NCI-H748 treated with DMSO at 0.1 percent for 48 hours (cell line): Measurements from ENCODE around the gene EN1.

Experiments used
- DNase-seq: peaks from one replicate; lab custom pipeline; 2025; lab: John Stamatoyannopoulos, UW

The EN1 gene

DNA sequence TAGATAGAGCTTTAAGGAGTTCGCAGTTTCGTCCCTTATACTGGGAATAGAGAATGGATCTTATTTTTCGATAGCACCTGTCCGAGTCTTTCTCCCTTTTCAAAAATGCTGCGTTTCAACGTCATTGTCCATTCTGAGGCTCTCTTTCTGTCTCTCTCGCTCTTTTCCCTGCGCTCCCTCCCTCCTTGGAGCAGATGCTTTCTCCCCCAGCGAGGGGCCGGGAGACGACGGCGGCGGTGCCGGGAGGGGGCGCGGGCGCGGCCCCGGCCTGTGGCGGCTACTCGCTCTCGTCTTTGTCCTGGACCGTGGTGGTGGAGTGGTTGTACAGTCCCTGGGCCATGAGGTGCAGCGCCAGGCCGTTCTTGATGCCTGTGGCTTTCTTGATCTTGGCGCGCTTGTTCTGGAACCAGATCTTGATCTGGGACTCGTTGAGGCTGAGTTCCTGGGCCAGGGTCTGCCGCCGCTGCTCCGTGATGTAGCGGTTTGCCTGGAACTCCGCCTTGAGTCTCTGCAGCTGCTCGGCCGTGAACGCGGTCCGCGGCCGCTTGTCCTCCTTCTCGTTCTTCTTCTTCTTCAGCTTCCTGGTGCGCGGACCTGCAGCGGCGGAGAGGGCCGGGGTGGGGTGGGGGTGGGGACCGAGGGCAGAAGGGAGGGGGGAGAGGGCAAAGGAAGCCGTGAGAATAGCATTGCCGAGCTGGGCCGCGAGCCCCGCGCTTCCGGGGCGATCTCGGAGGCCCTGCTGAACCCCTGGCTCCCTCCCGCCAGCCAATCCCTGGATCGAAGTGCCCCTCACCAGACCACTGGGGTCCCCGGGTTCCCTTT lies 4.6 kb downstream of the EN1 start:
- DNase-seq = no peak

DNA sequence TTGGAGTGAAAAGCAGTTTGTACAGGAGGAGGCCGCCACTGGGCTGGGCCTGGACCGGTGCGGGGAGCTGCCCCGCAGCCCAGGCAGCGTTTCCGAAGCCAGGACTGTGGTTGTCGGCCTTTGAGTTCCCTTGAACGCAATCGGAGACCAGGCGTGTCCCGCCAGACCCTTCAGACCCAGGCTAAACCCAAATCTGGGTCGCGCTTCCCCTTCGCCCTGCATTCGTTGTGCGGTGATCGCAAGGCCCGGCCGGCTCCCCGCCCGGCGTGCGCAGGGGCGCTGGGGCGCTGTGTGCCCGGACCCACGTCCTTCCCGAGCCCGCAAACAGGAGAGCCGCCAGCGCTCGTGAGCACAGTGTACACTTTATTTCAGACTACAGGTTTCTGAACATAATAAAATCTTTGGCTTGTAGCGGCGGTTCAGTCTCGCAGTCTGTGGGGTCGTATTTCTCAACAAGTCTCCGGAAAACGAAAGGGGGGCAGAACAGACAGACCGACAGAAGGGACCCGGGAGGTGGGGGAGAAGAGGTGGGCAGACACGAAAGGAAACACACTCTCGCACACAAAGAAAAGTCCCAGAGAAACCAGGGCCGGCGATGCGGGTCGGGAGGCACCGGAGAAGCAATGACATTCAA lies 5.5 kb downstream of the EN1 start:
- DNase-seq = no peak

DNA sequence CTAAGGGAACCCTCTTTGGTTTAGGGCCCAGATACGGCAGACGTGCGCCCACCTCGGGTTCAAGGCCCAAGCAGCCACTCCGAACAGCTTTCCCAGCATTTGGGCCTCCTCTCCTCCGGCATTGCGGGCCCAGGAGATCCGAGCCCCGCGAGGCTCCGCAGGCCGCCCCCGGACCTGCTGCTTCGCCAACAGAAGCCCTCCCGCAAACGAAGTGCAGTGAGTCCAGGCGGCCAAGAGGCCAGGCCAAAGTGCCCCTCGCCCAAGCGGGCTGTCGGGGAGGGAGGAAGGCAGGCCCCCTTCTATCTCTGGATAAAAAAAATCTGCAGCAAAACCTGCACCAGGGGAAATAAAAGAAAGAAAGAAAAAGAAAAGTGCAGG lies 6.0 kb downstream of the EN1 start:
- DNase-seq = no peak

DNA sequence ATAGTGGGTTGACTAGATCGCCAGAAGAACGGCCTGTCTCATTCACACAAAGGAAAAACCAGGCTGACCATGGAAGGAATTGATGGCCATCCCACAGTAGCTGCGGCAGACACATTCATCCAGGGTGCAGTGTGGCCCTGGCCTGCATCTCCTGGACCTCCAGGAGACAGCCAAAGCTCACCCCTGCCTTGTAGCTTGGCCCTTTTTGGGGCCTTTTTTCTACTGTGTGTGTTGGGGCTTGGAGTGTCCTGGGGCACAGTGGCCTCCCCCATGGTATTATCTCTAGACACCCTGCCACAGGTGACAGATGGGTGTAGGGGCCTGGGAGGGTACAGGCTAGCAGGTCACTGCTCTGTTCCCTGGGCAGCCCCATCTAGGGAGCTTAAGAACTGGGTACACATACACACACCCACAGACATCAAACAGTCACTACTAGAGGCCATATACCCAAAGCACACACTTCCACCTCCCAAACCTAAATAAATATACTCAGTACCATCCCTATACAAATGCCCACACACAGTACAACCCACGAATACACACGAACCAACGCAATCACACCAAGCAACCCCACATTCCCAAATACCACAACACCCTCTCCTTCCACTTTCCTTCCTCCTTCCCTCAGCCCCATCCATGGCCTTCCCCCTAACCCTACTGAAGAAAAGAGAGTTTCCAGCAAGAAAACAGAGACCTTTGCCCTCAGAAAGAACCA lies 8.6 kb downstream of the EN1 start:
- DNase-seq = no peak

DNA sequence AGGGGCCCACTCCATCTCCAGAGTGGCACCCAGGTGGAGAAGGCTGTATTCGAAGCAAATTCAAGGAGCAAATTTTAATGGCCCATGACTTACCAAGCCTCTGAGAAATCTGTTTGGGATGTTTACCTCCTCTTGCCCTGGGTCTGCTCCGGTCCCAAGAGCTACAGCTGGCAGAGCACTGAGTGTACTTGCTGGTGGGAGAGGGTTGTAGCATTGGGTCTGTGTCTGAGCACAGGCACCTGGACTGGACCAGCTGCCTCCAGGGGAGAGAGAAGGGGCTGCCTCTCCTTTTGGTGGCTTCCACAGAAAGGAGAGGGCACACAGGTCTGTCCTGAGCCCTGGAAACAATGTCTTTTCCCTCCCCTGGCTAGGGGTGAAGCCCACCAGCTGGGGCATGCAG lies 9.8 kb downstream of the EN1 start:
- DNase-seq = no peak

DNA sequence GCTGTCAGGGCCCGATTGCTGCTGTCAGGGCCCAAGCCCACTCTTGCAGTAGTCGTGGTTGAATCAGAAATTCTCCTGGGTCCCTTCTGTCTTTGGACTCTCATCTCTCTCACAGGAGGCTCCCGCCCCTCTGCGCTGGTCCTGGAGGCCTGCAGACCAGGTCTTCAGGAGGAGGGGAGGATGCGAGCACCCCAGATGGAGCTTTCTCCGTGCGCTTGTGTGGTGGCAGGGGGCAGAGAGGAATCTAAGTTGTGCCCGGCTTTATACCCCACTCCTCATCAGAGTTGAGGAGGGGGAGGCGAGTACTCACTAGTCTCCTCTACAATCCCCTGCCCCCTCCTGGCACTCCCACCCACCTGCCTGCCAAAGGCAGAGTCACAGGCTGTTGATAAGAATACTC lies 10.4 kb downstream of the EN1 start:
- DNase-seq = no peak

DNA sequence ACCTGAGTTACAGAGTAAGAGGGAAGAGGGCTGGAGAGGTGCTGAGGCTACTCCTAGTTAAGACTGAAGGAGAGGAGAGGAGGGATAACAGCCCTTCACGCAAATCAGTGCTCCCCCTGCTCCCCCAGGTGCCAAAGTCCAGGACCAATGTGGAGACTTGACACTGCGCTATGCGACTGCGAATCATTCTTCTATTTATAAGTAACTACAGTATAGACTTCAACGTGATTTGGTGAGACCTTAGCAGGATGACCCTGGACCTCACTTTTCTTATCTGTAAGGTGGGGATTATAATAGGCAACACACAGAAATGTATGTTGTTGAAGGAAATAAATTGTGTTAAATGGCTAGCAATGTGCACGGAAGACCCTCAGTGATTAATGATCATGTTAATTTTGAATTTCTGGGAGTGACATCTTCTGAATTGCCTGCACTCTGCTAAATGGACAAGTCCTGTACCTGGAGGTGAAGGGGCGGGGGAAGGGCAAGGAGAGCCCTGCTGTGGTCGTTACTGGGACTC lies 11.0 kb downstream of the EN1 start:
- DNase-seq = no peak

DNA sequence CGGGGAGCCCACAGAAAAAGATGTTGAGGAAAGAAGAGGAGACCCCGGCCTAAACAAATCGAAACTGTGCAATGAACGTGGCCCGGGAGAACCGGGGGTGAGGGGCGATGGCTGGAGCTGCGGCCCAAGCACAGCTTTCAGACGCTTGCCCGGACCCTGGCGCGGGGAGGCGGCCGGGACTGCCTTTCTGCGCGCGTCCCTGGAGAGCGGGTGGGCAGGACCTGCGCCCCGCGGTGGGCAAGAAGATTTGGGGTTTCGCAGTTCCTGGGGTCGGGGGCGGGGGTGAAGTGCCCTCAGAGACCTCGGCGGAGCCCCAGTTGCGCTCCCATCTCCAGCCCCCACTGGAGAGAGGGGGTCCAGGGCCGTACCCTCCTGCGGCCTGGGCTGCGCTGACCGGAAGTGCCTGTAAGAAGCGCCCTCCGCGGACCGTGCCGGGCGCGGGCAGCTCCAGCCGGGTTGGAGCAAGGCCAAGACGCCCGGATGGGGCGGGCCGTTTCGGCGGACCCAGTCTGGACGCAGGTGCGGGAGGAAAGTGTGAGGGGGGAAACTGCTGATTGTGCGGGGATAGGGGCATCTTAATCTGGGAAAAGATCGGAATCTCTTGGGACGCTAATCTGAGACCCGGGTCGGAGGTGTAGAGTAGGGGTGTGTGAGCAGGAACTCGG lies 11.6 kb downstream of the EN1 start:
- no peak for DNase-seq

DNA sequence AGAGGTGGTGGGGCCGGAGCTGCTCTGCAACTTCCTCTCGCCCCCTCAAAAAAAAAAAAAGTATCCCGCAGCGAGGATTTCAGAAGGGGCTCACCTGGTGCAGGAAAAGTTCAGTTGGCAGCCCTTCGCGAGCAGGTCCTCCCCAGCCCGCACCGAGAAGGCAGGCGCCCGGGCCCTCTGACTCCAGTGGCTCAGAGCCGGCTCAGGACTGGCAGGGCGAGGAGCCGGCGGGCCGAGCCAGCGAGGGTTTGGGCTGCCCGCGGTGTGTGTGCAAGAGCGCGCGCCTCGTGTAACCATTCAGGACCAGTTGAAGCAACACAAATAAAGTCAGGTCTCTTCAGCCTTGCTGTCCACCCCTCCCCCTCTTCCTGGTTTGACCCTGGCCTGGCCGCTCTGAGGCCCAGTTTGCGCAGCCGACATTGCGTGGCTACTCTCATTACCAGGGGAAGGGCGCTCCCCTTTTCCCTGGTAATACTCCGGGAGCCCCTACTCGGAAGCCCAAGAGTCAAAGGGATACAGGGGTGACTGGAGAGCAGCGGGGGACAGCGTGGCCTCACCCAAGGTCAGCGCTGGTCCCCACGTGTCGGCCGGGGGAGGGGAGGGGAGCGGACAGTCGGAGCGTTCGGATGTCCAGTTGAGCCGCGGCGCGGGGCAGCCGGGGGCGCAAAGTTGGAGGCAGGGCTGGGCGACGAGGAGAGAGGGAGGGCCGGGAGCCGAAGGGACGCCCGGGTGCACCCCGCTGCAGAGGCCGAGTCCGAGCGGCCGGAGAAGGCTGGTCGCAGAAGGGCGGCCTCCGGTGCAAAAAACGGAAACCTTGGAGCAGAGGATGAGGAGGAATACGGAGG lies 12.3 kb downstream of the EN1 start:
- no peak for DNase-seq

DNA sequence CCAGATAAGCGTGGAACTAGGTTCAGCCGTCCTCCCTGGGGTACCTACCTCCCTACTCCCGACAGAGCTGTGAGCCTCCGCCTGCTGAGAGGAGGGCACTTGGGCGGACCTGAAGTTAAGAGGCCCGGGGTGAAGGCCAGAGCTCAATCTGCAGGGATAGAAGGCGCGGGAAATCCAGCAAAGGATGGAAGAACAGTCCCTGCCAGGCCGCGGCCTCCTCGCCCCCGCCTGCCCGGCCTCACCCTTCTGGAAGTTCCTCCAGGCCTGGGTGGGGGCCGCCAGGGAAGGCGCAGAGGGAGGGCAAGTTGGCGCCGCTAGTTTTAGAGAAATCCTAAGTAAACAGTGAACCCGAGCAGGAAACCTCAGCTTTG lies 13.0 kb downstream of the EN1 start:
- DNase-seq = no peak

DNA sequence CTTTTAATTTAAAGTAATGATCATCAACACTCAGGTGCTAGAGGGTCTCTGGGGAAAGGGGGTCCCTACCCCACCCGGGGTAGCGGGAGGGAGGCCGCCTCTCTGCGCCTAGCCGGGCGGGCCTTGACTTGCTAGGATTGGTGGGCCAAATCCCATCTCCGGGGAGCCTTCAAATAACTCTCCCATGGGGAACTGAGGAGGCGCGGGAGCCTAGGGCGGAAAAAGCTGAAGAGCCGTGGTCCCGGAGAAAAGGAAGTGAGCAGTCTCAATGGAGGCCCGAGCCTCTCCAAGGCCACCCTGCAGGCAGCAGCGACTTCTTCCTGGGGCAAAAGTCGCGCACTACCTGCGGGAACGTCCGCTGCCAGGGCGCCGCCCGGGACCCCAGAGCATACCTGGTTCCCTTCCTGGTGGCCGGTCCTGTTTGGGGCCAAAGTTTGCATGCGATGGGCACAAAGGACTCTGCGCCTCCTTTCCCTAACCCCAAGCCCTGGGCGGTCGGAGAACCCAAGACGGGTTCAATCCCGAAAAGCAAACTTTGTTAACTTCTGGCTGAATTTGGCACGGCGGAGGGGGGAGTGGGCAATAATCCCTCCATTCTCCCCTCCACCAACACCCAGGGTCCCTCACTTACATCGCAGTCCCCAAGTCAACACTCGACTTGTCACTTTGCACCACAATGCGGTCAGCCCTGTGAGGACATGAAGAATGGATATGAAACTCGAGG lies 13.6 kb downstream of the EN1 start:
- no peak for DNase-seq

DNA sequence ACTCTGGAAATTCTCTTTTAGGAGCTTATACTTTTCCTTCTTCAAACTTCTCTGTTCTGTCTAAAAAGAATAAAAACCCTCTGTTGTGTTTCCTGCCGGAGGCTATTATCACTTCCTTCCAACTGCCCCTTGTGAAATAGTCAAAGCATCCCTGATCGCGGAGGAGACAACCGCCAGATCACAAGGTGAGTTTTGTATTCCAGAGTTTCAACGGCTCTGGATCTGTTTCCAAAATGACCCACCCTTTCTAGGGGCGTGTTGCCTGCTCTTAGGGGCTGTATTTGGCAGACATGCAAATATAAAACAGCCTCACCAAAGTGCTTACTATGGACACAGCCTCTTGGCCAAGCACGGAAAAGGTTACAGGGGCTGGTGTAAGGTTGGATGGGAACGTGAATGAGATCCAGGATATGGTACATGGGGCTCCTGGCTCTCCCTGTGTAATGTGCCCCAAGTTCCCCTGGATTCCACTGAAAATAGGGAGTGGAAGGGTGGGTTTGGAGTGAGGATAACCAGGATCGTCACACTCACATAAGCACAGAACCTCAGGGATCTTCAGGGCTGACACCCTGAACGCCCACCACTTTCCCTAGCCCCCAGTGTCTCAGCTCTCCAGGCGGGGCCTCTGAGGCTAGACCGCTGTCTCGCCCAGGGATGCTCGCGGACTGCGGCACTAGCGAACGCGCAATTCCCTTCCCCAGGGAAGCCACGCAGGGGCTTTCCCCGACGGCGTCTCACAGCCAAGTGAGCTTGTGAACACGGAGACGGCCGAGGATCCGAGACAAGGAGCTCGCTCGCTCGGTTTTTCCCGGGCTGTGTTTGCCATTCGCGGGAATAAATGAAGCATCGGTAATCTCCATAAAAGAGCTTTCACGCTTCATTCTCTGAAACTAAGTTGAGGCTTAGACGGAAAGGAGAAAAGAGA lies 14.4 kb downstream of the EN1 start:
- DNase-seq = no peak

DNA sequence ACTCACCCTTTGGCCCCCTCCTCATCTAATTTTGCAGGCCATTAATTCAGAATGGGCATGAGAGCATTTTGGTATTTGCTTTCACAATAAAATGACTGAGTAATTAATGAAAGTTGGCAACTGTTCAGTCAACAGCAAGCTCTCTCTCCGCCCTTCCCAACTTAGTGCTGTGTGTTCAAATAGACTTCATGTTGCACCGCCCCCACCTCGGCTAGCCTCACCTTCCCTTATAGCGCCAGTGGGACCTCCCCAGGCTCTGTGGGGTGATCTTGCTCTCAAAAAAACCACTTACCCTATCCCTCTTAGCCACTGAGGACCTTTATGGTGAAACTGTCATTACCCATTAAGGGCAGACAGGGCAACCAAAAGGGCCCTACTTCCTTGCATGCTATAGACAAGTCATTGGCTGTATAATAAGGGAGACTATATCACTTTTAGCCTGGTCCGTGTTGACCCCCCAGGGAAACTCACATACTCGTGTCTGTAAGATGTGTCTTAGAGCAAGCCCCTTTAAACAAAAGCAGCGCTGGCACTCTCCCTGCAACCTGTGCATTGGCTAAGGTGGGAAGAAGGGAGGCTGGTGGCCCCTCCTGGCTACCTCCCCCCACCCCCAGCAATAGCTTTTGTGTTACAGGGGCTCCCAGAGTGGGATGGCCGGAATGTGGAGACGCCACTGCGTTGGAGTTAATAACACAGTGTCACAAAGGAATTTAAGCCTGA lies 15.2 kb downstream of the EN1 start:
- no peak for DNase-seq

DNA sequence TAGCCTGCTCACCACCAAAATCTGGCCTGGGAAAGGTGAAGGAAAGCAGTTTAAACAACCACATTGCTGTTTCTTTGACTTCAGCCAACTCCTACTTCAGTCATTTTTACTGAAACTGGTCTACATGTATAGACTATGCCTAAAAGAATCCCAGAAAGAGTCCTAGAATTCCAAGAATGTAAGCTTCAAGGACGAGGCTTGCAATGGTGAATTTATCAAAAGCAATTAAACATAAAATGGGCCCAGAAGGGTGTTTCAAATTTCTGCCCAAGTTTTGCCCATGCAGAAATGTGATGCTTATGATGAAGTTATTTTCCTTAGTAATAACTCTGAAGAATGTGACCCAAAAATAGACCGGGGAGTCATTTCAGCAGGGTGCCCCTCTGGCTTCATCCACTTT lies 16.6 kb downstream of the EN1 start:
- DNase-seq = no peak

DNA sequence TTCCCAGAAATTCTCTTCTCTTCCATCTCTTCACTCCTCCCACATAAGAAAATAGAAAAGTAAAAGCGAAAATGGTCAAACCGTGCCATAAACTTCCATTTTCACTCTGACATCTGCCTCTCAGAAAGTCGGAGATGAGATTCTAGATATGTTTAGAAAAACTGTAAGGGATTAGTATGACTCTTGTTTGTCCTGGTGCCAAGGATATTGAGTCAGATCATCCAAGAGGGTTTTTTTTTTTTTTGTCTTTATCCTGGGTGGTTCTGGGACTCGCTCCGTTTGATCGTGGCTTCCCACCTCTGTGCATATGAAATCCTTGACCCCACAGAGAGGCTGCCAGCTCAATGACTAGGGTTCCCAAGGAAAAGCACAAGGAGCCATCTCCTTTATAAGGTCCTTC lies 17.3 kb downstream of the EN1 start:
- no peak for DNase-seq

DNA sequence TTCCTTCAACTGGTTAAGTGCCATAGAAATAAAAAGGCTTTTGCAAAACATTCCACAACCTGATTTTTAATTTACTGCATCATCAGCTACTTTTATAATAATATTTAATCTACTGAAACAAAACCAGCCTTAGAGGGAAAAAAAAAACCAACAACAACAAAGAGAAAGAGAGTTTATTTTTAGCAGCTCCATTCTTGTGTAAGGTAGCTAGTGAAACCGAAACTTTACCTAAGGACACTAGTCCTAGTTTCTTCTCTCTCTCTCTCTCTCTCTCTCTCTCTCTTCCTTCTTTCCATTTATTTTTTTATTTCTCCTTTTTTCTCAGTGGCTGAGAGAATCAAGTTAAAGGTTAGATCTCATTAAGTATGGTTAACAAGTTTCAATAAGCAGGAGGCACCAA lies 21.4 kb downstream of the EN1 start:
- no peak for DNase-seq

DNA sequence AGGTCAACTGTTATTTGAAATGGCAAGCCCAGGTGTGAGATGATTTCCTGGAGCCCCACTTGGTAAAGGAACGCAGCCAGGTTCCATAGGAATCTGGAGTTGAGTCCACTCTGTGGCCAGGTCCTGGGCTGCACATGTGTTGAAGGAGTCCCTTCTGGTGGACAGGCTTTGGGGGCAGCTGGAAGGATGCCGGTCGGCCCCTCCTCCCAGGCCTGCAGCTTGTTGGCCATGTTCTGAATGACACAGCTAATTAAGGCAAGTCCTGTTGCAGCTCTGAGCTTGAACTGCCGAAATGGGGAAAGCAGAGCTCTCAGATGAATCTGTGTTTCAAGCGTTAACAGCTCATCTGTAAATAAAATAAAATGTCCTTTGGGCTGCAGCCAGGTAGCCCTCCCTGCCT lies 23.8 kb downstream of the EN1 start:
- no peak for DNase-seq

DNA sequence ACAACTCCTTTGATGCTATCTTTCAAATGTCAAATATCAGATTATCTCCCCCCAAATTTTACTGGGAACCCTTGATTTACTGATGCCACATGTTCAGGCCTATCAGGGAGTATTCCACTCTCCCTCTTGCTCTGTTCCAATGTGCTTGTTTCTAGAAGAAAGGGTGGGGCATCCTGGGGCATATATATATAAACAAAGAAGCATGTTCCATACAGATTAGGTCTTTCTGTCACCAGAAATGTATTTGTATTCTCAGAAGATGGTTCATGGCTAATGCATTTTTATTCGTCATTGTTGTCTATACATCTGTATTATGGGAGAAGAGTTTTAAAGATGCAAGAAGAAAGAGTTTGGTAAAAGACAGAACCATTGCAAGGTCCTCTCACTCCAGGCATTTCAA lies 24.9 kb downstream of the EN1 start:
- DNase-seq = no peak

DNA sequence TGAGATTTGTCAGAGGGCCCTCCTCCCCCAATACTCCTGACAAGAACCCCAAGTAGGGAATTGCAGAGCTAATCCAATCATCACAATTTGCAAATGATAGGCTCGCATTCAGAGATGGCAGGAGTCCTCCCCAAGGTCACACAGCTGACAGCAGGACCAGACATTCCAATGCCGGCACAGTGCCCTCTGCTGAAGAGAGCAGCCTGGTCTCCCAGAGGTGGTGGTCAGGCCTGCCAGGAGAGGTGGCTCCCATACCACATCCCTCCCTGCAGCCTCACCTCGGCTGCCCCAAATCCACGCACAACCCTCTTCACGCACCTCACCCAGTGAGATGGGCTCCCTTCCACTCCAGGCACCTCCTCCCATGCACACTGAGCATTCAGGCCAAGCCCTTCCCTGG lies 25.4 kb downstream of the EN1 start:
- no peak for DNase-seq
